GM18867 (cell line): Measurements from ENCODE around the gene ZNF484.
A peak's percentile ranks its signal among the peaks of the same experiment; 100 is the strongest.
"Not testable (repeated sequence)": the region's sequence is repeated elsewhere in the genome, so short reads cannot be mapped to it uniquely, and the experiment has no call there.

Experiments used
- ATAC-seq: cut with Tn5 transposase; IDR thresholded peaks from one replicate; pipeline ENCODE4 v1.9.1; 2021; ENCODE audit warnings: mild to moderate bottlenecking, moderate library complexity; ENCODE audit not compliant: unreplicated experiment

Gene ZNF484

GRCh38 chr9:92877531-92878430 is at the start of gene ZNF484:
Gene ZNF484 (minus strand): TSS chr9:92878038. CDS start chr9:92875029, 3,009 bp downstream.
- peak; percentile 97 for ATAC-seq

- ATAC-seq: no peak
Observed at GRCh38 chr9:92920437-92920836, 42.6 kb upstream of the ZNF484 start.

GRCh38 chr9:92917176-92917800 is 39.5 kb upstream of the ZNF484 start:
- no peak for ATAC-seq

- ATAC-seq: no peak
Observed at GRCh38 chr9:92911511-92912475, 34.0 kb upstream of the ZNF484 start.

- ATAC-seq: not testable (repeated sequence)
Observed at GRCh38 chr9:92905137-92905536, 27.3 kb upstream of the ZNF484 start.

GRCh38 chr9:92897323-92897722 is 19.5 kb upstream of the ZNF484 start:
- ATAC-seq: no peak

GRCh38 chr9:92895812-92896436 is 18.1 kb upstream of the ZNF484 start:
- no peak for ATAC-seq

GRCh38 chr9:92894711-92895362 is 17.0 kb upstream of the ZNF484 start:
- ATAC-seq: no peak

GRCh38 chr9:92893916-92894610 is 16.2 kb upstream of the ZNF484 start:
- ATAC-seq: not testable (repeated sequence)

- ATAC-seq: not testable (repeated sequence)
Observed at GRCh38 chr9:92892276-92892675, 14.4 kb upstream of the ZNF484 start.

- no peak for ATAC-seq
Observed at GRCh38 chr9:92890761-92891160, 12.9 kb upstream of the ZNF484 start.

GRCh38 chr9:92887880-92888338 is 10.1 kb upstream of the ZNF484 start:
- no peak for ATAC-seq

- not testable (repeated sequence) for ATAC-seq
Observed at GRCh38 chr9:92886846-92887610, 9.2 kb upstream of the ZNF484 start.

GRCh38 chr9:92883666-92884405 is 6.0 kb upstream of the ZNF484 start:
- not testable (repeated sequence) for ATAC-seq

- no peak for ATAC-seq
Observed at GRCh38 chr9:92882276-92882675, 4.4 kb upstream of the ZNF484 start.

GRCh38 chr9:92875373-92875772 is 2.5 kb downstream of the ZNF484 start:
- no peak for ATAC-seq

- no peak for ATAC-seq
Observed at GRCh38 chr9:92870289-92870688, 7.5 kb downstream of the ZNF484 start.

GRCh38 chr9:92866600-92866999 is 11.2 kb downstream of the ZNF484 start:
- ATAC-seq: not testable (repeated sequence)
